Ammon's horn (tissue), 1 donor: ENCODE results near the gene PRIM1.
"Not testable (repeated sequence)": the region's sequence is repeated elsewhere in the genome, so short reads cannot be mapped to it uniquely, and the experiment has no call there.

ENCODE experiments used
- DNase-seq: peaks from one replicate; pipeline ENCODE4 v3.0.0-alpha.2; 2016; ENCODE audit warnings: low spot score

Gene PRIM1

DNA sequence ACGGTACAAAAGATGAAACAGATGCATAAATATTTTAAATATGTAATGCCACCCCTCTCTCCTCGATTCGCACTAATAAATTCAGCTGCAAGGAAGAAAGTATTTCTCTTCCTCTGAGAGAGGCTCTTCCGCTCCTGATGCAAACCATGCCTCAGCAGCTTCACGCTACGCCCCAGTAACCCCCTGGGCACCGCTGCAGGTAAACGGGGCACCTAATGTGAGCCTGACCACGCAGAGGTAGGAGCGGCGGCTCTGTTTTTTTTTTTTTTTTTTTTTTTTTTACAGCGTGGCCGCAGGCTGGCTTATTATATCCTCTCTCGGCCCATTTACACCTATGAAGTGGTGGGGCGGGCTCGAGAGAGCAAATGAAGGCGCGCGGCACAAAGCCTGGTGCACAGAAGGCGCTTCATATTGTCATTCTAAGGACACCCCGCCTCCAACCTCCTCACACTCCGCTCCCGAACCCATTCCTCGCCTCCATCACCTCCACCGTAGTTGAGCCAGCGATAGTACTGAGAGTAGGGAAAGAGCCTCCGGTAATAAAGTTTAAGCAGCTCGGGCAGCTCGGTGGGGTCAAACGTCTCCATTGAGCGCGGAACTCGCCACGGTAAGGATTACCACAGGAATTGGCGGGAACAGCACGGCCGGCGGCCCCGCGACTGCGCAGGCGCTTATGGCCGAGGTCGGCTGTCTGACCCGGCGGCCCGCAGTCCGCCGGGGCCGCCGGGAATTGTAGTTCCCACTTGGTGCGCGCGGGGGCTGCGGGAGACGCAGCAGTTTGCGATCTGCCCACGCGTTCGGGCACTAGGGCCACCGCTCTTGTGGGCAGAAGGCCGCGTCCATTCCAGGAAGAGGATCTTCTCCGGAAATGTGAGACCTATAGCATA lies at the start of gene PRIM1:
PRIM1 (minus strand) TSS at position 612 of the 887 bp plus-strand sequence; CDS start at position 587, 25 bp downstream.
- DNase-seq: peak; percentile 80

DNA sequence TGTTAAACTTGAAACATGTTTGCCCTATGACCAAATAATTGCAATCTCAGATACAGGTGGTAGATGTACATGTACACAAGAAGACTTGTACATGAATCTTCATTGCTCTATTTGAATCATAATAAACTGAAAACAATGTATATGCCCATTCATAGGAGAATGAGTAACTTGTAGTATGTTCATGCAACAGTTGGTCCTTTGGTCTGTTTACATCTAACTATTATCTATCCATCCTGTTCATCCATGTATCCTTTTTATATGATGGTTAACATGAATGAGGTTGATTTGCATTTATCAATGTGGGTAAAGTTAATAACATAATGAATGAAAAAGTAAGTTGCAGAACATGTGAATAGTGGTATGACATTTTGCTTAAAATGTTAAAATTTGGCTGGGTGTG lies 48.1 kb upstream of the PRIM1 start:
- DNase-seq: no peak

DNA sequence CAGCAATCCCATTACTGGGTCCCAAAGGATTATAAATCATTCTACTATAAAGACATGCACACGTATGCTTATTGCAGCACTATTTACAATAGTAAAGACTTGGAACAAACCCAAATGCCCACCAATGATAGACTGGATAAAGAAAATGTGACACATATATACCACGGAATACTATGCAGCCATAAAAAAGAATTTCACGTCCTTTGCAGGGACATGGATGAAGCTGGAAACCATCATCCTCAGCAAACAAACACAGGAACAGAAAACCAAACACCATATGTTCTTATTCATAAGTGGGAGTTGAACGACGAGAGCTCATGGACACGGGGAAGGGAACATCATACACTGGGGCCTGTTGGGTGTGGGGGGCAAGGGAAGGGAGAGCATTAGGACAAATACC lies 47.2 kb upstream of the PRIM1 start:
- DNase-seq: not testable (repeated sequence)

DNA sequence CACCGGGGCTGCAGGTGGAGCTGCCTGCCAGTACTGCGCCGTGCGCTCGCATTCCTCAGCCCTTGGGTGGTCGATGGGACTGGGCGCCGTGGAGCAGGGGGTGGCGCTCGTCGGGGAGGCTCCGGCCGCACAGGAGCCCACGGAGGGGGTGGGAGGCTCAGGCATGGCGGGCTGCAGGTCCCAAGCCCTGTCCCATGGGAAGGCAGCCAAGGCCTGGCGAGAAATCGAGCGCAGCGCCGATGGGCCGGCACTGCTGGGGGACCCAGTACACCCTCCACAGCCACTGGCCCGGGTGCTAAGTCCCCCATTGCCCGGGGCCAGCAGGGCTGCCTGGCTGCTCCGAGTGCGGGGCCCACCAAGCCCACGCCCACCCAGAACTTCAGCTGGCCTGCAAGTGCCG lies 43.7 kb upstream of the PRIM1 start:
- DNase-seq: not testable (repeated sequence)

DNA sequence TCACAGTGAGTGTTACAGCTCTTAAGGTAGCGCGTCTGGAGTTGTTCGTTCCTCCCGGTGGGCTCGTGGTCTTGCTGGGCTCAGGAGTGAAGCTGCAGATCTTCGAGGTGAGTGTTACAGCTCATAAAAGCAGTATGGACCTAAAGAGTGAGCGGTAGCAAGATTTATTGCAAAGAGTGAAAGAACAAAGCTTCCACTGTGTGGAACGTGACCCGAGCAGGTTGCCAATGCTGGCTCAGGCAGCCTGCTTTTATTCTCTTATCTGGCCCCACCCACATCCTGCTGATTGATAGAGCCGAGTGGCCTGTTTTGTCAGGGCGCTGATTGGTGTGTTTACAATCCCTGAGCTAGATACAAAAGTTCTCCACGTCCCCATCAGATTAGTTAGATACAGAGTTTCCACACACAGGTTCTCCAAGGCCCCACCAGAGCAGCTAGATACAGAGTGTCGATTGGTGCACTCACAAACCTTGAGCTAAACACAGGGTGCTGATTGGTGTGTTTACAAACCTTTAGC lies 43.0 kb upstream of the PRIM1 start:
- not testable (repeated sequence) for DNase-seq

DNA sequence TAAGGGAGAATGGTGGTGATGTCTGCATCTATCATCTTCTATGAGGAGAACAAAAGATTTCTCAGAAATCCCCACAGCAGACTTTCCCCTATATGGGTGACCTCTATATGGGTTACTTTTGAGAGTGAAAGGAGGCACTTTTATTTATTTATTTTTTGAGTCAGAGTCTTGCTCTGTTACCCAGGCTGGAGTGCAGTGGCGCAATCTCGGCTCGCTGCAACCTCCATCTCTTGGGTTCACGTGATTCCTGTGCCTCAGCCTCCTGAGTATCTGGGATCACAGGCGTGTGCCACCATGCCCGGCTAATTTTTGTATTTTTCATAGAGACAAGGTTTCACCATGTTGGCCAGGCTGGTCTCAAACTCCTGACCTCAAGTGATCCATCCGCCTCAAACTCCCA lies 41.0 kb upstream of the PRIM1 start:
- not testable (repeated sequence) for DNase-seq

DNA sequence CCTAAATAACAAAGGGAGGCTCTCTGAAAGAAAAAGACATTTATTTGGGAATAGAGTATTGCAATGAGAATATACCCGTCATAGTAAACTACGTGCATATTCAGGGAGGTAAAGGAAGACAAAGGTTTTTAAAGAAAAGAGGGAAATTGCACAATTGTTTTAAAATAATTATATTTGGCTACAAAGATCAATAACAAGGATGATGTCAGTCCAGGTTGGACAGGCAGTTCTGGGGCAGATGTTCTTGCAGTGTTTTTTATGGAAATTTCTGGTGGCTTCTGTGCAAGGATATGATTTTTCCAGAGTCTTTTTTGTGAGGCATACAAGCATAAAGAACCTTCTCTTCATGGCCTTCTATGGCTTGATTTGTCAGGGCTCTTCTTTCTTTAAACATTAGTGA lies 40.6 kb upstream of the PRIM1 start:
- no peak for DNase-seq

DNA sequence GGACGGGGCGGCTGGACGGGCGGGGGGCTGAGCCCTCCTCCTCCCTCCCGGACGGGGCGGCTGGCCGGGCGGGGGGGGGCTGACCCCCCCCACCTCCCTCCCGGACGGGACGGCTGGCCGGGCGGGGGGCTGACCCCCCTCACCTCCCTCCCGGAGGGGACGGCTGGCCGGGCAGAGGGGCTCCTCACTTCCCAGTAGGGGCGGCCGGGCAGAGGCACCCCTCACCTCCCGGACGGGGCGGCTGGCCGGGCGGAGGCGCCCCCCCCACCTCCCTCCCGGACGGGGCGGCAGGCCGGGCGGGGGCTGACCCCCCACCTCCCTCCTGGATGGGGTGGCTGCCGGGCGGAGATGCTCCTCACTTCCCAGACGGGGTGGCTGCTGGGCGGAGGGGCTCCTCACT lies 37.3 kb upstream of the PRIM1 start:
- DNase-seq: not testable (repeated sequence)

DNA sequence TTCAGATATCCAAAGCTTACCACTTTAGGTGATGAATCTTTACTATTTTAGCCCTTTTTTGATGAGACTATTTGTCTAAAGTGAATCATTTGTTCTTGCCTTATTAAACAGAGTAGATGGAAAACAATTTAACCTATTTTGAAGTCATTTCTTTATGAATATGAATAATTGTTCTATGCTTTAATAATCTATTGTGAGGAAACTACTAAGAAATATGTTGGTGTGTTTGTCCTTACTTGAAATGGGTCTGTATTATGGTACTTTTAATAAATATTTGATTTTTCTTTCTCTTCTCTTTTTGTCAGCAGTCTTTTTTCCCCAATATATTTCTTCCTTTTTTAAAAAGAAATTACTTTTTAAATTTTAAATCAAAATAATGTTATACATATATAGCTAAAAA lies 35.4 kb upstream of the PRIM1 start:
- no peak for DNase-seq

DNA sequence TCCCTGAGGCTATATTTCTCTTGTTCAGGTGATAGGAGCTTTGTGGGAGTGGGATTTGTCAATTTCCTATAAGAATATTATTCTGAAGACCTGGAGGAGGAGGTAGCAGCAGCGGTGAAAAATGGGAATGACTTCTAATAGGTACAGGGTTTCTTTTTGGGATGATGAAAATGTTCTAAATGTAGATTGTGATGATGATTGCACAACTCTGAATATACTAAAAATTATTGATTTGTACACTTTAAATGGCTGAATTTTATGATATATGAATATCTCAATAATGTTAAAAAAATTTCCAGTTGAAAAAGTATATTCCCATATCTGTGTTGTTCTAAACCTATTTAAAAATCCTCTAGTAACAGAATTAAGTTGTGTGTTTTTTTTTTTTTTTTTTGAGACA lies 33.8 kb upstream of the PRIM1 start:
- DNase-seq: no peak

DNA sequence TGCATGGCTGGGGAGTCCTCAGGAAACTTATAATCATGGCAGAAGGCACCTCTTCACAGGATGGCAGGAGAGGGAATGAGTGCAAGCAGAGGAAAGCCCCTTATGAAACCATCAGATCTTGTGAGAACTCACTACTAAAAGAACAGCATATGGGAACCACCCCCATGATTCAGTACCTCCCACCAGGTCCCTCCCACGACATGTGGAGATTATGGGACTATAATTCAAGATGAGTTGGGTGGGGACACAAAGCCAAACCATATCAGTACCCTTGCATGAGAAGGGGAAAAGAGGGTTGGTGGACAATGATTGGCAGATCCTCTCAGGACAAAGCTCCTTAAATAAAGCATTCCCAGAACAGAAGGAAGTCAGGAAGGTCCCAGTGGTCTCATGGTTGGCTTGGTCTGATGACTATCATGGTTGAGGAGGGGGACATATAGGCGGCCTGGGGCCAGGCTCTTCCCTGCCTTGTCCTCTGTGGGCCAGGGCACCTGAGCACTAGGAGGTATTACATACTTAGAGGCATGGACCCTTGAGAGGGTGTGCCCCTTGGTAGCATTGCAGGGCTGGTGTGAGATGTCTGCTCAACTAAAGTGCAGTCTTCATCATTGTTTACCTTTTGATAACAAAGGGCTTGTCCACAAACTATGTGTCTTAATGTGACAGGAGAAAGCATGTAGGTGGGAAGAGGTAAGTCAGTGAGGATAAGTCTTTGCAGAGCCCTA lies 33.2 kb upstream of the PRIM1 start:
- no peak for DNase-seq

DNA sequence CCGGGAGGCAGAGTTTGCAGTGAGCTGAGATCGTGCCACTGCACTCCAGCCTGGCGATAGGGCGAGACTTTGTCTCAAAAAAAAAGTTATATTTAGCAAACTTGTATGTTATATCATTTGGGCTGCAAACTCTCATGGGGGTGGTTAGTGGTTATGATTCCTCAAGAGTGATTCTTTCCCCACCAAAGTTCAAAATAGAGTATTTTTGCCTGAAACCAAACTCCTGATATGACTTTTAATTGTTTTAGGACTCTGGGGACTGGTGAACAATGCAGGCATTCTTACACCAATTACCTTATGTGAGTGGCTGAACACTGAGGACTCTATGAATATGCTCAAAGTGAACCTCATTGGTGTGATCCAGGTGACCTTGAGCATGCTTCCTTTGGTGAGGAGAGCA lies 29.6 kb upstream of the PRIM1 start:
- no peak for DNase-seq

DNA sequence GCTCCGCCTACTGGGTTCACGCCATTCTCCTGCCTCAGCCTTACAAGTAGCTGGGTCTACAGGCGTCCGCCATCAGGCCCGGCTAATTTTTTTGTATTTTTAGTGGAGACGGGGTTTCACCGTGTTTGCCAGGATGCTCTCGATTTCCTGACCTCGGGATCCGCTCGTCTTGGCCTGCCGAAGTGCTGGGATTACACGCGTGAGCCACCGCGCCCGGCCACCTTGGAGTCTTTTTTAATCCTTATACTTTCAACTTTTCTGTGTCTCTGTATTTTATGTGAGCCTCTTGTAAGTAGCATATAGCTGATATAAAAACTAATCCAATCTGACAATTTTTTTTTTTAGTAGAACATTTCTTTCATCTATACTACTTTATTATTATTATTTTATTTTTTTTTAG lies 26.6 kb upstream of the PRIM1 start:
- DNase-seq: no peak

DNA sequence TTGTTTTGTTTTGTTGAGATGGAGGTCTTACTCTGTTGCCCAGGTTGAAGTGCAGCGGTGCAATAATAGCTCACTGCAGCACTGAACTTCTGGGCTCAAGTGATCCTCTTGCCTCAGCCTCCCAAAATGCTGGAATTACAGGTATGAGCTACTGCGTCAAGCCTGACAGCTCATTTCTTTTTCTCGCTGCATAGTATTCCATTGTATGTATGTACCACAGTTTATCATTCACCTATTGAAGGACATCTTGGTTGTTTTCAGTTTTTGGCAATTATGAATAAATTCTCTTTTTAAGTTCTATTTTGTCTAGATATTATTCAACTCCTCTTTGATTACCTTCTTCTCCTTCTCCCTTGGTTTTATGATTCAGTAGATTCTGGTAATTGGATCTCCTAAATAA lies 24.5 kb upstream of the PRIM1 start:
- no peak for DNase-seq

DNA sequence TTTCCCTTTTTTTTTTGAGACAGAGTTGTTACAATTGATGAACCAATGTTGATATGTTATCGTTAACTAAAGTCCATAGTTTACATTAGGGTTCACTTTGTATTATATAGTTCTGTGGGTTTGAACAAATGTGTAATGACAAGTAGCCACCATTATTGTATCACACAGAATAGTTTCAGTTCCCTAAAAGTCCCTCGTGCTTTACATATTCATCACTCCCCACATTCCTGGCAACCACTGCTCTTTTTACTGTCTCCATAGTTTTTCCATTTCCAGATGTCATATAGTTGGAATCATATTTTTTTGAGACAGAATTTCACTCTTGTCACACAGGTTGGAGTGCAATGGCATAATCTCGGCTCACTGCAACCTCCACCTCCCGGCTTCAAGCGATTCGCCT lies 23.5 kb upstream of the PRIM1 start:
- DNase-seq: no peak

DNA sequence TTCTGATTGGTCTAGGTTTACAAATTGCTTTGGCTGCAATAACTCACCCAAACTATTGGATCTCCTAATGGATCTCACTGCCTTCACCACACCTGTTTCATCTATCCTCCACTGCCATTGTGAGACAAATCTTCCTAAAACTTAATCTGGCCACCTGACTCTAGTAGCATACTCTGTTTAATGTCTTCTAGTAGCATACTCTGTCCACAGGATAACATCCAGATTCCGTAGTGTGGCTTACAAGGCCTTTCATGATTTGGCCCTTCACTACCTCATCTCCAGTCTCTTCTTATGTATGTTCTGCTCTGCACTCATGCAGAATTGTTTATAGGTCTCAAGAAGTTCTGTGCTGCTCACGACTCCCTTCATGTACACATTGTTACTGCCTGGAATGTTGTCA lies 21.0 kb upstream of the PRIM1 start:
- no peak for DNase-seq

DNA sequence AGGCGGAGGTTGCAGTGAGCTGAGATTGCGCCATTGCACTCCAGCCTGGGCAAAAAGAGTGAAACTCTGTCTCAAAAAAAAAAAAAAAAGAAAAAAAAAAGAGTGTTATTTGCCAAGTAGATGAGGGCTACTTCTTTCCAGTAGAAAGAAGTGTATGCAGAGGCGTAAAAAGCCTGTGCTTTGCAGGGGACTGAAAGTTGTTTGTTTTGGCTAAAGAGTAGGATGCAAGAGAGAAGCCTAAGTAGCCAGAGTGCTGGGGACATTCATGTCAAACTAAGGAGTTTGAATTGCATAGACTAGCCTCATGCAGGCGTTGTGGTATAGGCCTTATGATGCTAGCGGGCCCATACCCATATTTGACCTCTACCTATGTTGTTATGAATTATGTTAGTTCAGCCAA lies 20.5 kb upstream of the PRIM1 start:
- DNase-seq: no peak

DNA sequence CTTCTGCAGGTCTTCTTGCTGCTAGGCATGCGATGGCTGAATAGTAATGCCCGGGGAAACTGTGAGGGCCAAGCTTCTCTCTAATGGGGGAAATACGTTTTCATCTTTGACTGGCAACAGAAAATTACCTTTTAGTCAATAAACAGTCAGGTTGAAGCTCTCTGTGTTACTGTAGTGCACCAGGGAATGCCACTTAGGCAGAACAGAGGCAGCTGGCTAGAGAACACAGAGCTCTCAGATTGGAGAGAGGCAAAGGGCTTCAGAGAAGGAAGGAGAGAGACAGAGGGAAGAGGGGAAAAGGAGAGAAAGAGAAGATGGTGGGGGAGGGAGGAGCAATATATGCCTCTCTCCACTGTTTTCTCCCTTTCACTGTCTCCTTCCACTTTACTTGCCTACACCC lies 17.7 kb upstream of the PRIM1 start:
- DNase-seq: no peak

DNA sequence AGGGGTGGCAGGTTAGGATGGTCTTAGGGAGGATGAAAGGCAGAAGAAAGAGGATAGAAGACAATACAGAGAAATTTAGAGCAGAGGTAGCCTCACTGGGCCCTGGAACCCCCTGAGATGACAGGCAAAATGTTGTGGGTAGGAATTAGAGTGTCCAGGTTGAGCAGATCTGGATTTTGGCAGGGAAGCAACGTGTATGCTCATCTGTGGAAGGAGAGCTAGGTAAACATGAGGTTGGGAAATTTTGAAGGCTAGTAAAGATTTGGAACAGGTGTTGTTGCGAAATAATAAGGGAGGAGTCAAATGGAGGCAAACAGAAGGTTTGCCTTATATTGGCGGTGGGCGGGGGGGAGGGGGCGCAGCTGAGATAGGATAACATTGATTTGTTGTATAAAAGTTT lies 16.3 kb upstream of the PRIM1 start:
- no peak for DNase-seq

DNA sequence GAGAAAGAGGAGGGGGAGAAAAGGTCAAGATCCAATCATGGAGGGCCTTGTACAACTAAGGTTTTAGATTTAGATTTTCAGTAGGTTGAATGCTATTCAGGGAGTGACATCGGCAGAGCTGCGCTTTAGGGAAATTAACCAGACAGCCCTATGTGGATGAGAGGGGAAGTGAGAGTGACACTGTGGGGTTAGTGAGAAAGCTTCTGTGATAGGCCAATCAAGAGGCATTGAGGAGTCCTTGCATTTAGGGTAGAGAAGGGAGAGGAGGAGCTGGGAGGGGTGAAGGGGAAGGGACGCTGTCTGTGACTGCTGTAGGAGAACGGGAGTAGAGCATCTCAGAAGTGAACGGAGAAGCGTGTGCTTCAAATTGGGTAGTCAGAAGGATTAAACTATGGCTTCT lies 14.4 kb upstream of the PRIM1 start:
- DNase-seq: peak; percentile 71

DNA sequence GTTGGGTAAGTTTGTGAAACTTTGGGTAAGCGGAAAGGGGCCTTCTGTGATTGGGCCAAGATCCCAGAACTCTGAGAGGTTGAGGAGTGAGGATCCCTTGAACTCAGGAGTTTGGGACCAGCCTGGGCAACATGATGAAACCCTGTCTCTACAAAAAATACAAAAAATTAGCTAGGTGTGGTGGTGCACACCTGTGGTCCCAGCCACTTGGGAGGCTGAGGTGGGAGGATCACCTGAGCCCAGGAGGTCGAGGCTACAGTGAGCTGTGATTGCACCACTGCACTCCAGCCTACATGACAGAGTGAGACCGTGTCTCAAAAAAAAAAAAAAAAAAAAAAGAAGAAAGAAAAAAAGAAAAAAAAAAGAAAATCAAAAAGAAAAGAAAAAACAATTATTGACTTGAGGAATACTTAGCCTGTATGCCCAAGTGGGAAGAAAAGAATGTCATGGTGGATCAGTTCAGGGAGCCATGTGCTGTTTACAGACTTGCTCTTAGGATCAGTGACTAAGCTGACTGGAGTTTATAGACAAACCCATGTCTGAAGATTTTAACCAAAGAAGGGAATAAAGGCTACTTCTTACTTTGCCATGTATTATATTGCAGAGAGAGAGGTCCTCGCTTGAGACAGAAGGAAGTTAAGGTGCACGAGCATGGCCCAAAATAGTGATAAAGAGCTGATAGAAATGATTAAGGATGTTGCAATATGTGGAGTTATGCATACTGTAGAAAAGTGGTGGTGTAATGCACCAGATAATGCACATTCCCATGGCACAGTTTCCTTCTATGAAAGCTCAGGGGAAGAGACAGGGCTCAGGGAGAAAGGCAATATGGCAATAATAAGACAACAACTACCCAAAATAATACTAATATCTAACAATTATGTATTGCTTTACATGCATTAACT lies 11.9 kb upstream of the PRIM1 start:
- DNase-seq: no peak

DNA sequence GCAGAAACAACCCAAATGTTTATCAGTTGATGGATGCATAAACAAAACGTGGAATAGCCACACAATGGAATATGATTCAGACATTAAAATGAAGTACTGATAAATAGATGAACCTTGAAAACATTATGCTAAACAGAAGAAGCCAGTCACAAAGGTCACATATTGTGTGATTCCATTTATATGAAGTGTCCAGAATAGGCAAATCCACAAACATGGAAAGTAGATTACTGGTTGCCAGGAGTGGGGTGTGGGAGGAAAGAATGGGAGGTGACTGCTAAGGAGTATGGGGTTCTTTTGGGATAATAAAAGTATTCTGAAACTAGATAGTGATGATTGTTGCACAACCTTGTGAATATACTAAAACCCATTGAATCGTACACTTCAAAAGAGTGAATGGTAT lies 9.7 kb upstream of the PRIM1 start:
- DNase-seq: no peak
